ENCODE results near the gene DVL3.

DNA sequence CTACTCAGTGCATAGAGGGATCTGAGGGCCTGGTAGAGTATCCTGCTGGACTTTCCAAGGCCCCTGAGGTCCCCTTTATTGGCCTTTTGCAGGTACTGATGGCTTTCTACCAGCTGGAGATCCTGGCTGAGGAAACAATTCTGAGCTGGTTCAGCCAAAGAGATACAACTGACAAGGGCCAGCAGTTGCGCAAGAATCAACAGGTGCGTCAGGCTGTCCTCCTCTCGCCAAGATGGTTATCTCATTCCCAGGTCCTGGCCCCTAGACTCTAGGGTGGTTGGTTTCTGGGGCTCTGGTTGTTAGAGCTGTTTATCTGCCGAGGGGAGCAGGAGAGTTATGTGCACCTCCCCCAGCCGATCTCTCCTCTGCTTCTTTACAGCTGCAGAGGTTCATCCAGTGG lies 10.7 kb upstream of the DVL3 start:
- TF ChIP-seq, protein P1, sequence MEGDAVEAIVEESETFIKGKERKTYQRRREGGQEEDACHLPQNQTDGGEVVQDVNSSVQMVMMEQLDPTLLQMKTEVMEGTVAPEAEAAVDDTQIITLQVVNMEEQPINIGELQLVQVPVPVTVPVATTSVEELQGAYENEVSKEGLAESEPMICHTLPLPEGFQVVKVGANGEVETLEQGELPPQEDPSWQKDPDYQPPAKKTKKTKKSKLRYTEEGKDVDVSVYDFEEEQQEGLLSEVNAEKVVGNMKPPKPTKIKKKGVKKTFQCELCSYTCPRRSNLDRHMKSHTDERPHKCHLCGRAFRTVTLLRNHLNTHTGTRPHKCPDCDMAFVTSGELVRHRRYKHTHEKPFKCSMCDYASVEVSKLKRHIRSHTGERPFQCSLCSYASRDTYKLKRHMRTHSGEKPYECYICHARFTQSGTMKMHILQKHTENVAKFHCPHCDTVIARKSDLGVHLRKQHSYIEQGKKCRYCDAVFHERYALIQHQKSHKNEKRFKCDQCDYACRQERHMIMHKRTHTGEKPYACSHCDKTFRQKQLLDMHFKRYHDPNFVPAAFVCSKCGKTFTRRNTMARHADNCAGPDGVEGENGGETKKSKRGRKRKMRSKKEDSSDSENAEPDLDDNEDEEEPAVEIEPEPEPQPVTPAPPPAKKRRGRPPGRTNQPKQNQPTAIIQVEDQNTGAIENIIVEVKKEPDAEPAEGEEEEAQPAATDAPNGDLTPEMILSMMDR (IDR thresholded peaks at IDR 0.05), result no peak
- TF ChIP-seq POLR2A (IDR thresholded peaks at IDR 0.05) (no peak), POLR2AphosphoS5 (IDR thresholded peaks at IDR 0.05; ENCODE audit: insufficient read depth in 1 of 2, low read depth in 1 of 2) (no peak)
